Subcutaneous adipose tissue (tissue), 4 donors: ENCODE data around the gene EPHA2. TPM values are rescaled to one million over a fixed set of nuclear protein-coding genes. Genes with fewer than 3 reads are reported as not detected.

Experiments used
- CTCF ChIP-seq: fragments of 450-650 bp; IDR thresholded peaks from one replicate; pipeline ENCODE4 v1.5.1; 2016; ENCODE audit warnings: low read depth, mild to moderate bottlenecking, control low read depth, antibody characterized with exemption, moderate library complexity
- total RNA-seq, 4 donors: library from RNA; depleted of rRNA; stranded (reverse); fragments of >200 nt; gene quantifications; one replicate each; pipeline ENCODE4 v1.1.0, GENCODE V29; 2016

Gene EPHA2
- total RNA-seq, 4 donors from 2014 or later: 3.6 to 20.3 (median 7.3) TPM

GRCh38 chr1:16171314-16172151 is 15.7 kb upstream of the EPHA2 start:
- no peak for TF ChIP-seq CTCF

GRCh38 chr1:16170283-16170673 is 14.4 kb upstream of the EPHA2 start:
- TF ChIP-seq CTCF: no peak

GRCh38 chr1:16168622-16169360 is 12.9 kb upstream of the EPHA2 start:
- TF ChIP-seq CTCF: no peak

- no peak for TF ChIP-seq CTCF
These were observed 11.7 kb upstream of the EPHA2 start for GRCh38 chr1:16167331-16168143.

GRCh38 chr1:16166117-16166516 is 10.2 kb upstream of the EPHA2 start:
- no peak for TF ChIP-seq CTCF

GRCh38 chr1:16165548-16165947 is 9.7 kb upstream of the EPHA2 start:
- no peak for TF ChIP-seq CTCF

- no peak for TF ChIP-seq CTCF
These were observed 9.2 kb upstream of the EPHA2 start for GRCh38 chr1:16165073-16165364.
